HCT116 (cell line): ENCODE results near the gene ANKRD18B. TPM values are rescaled to one million over a fixed set of nuclear protein-coding genes. Genes with fewer than 3 reads are reported as not detected.
"Not testable (repeated sequence)": the region's sequence is repeated elsewhere in the genome, so short reads cannot be mapped to it uniquely, and the experiment has no call there.

Experiments
- ATAC-seq: fragments of 200-7000 bp; cut with Tn5 transposase; 2 replicates; pipeline ENCODE4 v1.9.1; 2020; ENCODE audit warnings: mild to moderate bottlenecking, moderate library complexity
- BruUV-seq: library from RNA; stranded (reverse); fragments of 400-500 nt; replicated peaks from 2 replicates; lab custom pipeline; 2021; lab: Mats Ljungman, UMichigan
- CTCF ChIA-PET: fragments of 300-600 bp; sonication (Branson Sonifier 250); formaldehyde crosslinking; loops from one replicate; lab custom pipeline; 2021; ENCODE audit warnings: antibody characterized with exemption; lab: Charles Lee
- POLR2A ChIA-PET: fragments of 300-600, 350-600 bp; sonication (Branson Sonifier 250); formaldehyde crosslinking; loops from one replicate; lab custom pipeline; 2021; ENCODE audit warnings: antibody characterized with exemption; lab: Charles Lee
- RAD21 ChIA-PET, 2 experiments: fragments of 300-600 bp; sonication (Branson Sonifier 250); formaldehyde crosslinking; loops; one replicate each; lab custom pipeline; 2023; ENCODE audit warnings: low total read pairs in 2 of 2; ENCODE audit not compliant: uncharacterized antibody in 2 of 2, unreplicated experiment in 2 of 2, low non-redundant PET in 1 of 2; lab: Charles Lee
- DNase-seq: peaks from one replicate; pipeline ENCODE4 v3.0.0-alpha.2; 2010; ENCODE audit warnings: low read depth, low spot score
- H2AFZ ChIP-seq: fragments of 200-600 bp; shearing (Covaris generic), sonication (generic); 2 replicates; pipeline ENCODE4 v1.6.1; 2017; ENCODE audit warnings: low read depth, mixed run types, mixed read lengths, antibody characterized with exemption, low read length; ENCODE audit not compliant: poor library complexity, severe bottlenecking
- H3K27ac ChIP-seq: 2 replicates; pipeline ENCODE4 v1.5.1; 2012; ENCODE audit warnings: low read depth, low read length
- H3K27me3 ChIP-seq: fragments of 200-600 bp; sonication (generic); 2 replicates; pipeline ENCODE4 v1.6.1; 2016; ENCODE audit warnings: mixed run types, low read length, mixed read lengths; ENCODE audit not compliant: insufficient read depth
- H3K36me3 ChIP-seq, 2 experiments: fragments of 200-500 bp in 1 of 2; fragments of 200-600 bp in 1 of 2; sonication (Bioruptor generic) in 1 of 2; sonication (generic) in 1 of 2; 2 replicates each; pipeline versions ENCODE4 v1.5.1 to v1.6.1; 2014 to 2016; ENCODE audit warnings: low read length in 2 of 2, inconsistent platforms in 1 of 2, mixed read lengths in 1 of 2, mixed run types in 1 of 2; ENCODE audit not compliant: insufficient read depth in 2 of 2, control insufficient read depth in 1 of 2
- H3K4me1 ChIP-seq, 2 experiments: fragments of 200-600 bp in 1 of 2; sonication (generic) in 1 of 2; 2 replicates each; pipeline versions ENCODE4 v1.5.1 to v1.6.1; 2012 to 2017; ENCODE audit warnings: low read length in 2 of 2, inconsistent platforms in 1 of 2, mild to moderate bottlenecking in 1 of 2, mixed read lengths in 1 of 2, mixed run types in 1 of 2, moderate library complexity in 1 of 2; ENCODE audit not compliant: insufficient read depth in 2 of 2, control insufficient read depth in 1 of 2
- H3K4me2 ChIP-seq: fragments of 200-600 bp; sonication (generic); 2 replicates; pipeline ENCODE4 v1.6.1; 2017; ENCODE audit warnings: mixed run types, low read length, mixed read lengths
- H3K4me3 ChIP-seq, 2 experiments: fragments of 200-600 bp in 1 of 2; sonication (generic) in 1 of 2; replicated peaks in 1 of 2; 2 replicates each; pipeline ENCODE4 v1.5.1; 2011 to 2016; ENCODE audit warnings: low read length in 2 of 2, control low read depth in 1 of 2, low read depth in 1 of 2, mild to moderate bottlenecking in 1 of 2, mixed read lengths in 1 of 2, mixed run types in 1 of 2
- H3K79me2 ChIP-seq: fragments of 200-600 bp; sonication (generic); 2 replicates; pipeline ENCODE4 v1.6.1; 2017; ENCODE audit warnings: mild to moderate bottlenecking, mixed run types, low read length, moderate library complexity, mixed read lengths; ENCODE audit not compliant: insufficient read depth
- H3K9ac ChIP-seq: fragments of 200-600 bp; sonication (generic); 2 replicates; pipeline ENCODE4 v1.6.1; 2016; ENCODE audit warnings: low read length, mixed read lengths
- H3K9me2 ChIP-seq: fragments of 200-600 bp; sonication (generic), shearing (Covaris generic); 2 replicates; pipeline ENCODE4 v1.6.1; 2017; ENCODE audit warnings: mixed run types, mild to moderate bottlenecking, moderate library complexity; ENCODE audit not compliant: insufficient read depth
- H3K9me3 ChIP-seq, 2 experiments: fragments of 200-500 bp in 1 of 2; fragments of 200-600 bp in 1 of 2; sonication (Bioruptor generic) in 1 of 2; sonication (generic) in 1 of 2; 2 replicates each; pipeline ENCODE4 v1.6.1; 2014 to 2017; ENCODE audit warnings: low read length in 2 of 2, mixed read lengths in 2 of 2, inconsistent platforms in 1 of 2, low read depth in 1 of 2, mild to moderate bottlenecking in 1 of 2, mixed run types in 1 of 2, moderate library complexity in 1 of 2; ENCODE audit not compliant: control insufficient read depth in 1 of 2, insufficient read depth in 1 of 2
- H4K20me1 ChIP-seq: fragments of 200-600 bp; sonication (generic), shearing (Covaris generic); 2 replicates; pipeline ENCODE4 v1.6.1; 2017; ENCODE audit warnings: mixed run types, mild to moderate bottlenecking, moderate library complexity; ENCODE audit not compliant: insufficient read depth
- ATF3 ChIP-seq: IDR thresholded peaks from 2 replicates; pipeline ENCODE4 v1.6.1; 2012
- CBX3 ChIP-seq: IDR thresholded peaks from 2 replicates; pipeline ENCODE4 v1.6.1; 2012; ENCODE audit warnings: low read depth
- EZH2 ChIP-seq: fragments of 200-600 bp; sonication (generic); IDR thresholded peaks from 2 replicates; pipeline ENCODE4 v1.6.1; 2017; ENCODE audit warnings: antibody characterized with exemption, mixed run types
- EZH2phosphoT487 ChIP-seq: fragments of 200-600 bp; IDR thresholded peaks from 2 replicates; pipeline ENCODE4 v1.6.1; 2018; ENCODE audit warnings: antibody characterized with exemption, borderline replicate concordance
- POLR2A ChIP-seq: IDR thresholded peaks from 2 replicates; pipeline ENCODE4 v1.7.0; 2011; ENCODE audit warnings: borderline replicate concordance; ENCODE audit not compliant: insufficient read depth, insufficient read length; ENCODE audit errors: extremely low read depth
- RAD21 ChIP-seq: IDR thresholded peaks from 2 replicates; pipeline ENCODE4 v1.6.1; 2012; ENCODE audit warnings: low read depth, mild to moderate bottlenecking
- REST ChIP-seq: IDR thresholded peaks from 2 replicates; pipeline ENCODE4 v1.6.1; 2012; ENCODE audit warnings: low read depth
- SIN3A ChIP-seq: IDR thresholded peaks from 2 replicates; pipeline ENCODE4 v1.6.1; 2012; ENCODE audit warnings: low read depth
- SP1 ChIP-seq: IDR thresholded peaks from 2 replicates; pipeline ENCODE4 v1.6.1; 2012; ENCODE audit warnings: low read depth
- ZBTB33 ChIP-seq: IDR thresholded peaks from 2 replicates; pipeline ENCODE4 v1.6.1; 2011; ENCODE audit warnings: mild to moderate bottlenecking, low read length, moderate library complexity; ENCODE audit not compliant: insufficient replicate concordance; ENCODE audit errors: extremely low read depth
- ZFX ChIP-seq: fragments of 450-650 bp; IDR thresholded peaks from 2 replicates; pipeline ENCODE4 v1.6.1; 2017
- intact Hi-C: fragments of 100-400 bp; cut with micrococcal nuclease; formaldehyde crosslinking; loops from 2 replicates; pipeline ENCODE4 v1.10.0; 2022
- total RNA-seq: library from RNA; stranded (reverse); gene quantifications from one replicate; pipeline ENCODE4 v1.2.1, GENCODE V29; 2021; ENCODE audit not compliant: unreplicated experiment
- TF ChIP-seq, protein P1 (sequence below): IDR thresholded peaks from 2 replicates; pipeline ENCODE4 v1.6.1; 2012

The ANKRD18B gene
- total RNA-seq, 1 experiment from 2014 or later = 3.9 TPM

DNA sequence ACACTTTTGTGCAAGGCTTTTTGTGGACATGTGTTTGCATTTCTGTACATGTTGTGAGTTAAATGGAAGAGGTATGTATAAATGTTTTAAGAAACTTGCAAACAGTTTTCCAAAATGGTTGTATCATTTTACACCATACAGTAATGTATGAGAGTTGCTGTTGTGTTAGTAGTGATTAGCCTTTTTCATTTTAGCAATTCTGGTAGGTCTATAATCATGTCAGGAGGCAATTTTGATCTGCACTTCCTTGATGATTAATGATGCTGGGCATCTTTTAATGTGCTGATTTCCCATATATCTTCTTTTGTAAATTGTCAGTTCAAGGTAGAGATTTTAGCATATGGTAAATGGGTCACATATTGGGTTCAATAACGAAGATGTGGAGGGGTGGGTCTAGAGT is 87.3 kb downstream of the ANKRD18B start:
- no peak for TF ChIP-seq POLR2A
- TF ChIP-seq CBX3 = no peak
- TF ChIP-seq EZH2 = no peak
- TF ChIP-seq EZH2phosphoT487 = no peak
- no peak for TF ChIP-seq SP1
- TF ChIP-seq REST = no peak
- no peak for TF ChIP-seq RAD21
- TF ChIP-seq SIN3A = no peak
- TF ChIP-seq ZBTB33 = no peak
- TF ChIP-seq ATF3 = no peak
- no peak for TF ChIP-seq ZFX
- TF ChIP-seq, protein P1, sequence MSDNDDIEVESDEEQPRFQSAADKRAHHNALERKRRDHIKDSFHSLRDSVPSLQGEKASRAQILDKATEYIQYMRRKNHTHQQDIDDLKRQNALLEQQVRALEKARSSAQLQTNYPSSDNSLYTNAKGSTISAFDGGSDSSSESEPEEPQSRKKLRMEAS = no peak
- Histone ChIP-seq H3K4me1 (no peaks in the 10 kb centered on the region), H3K36me3 (no peaks in the 10 kb centered on the region), H3K9me2 (no peaks in the 10 kb centered on the region), H2AFZ (no peak overlapping the region), H3K4me2 (no peak overlapping the region), H3K4me3 (no peak overlapping the region), H4K20me1 (no peaks in the 10 kb centered on the region), H3K27me3 (no peaks in the 10 kb centered on the region), H3K79me2 (no peaks in the 10 kb centered on the region), H3K27ac (no peak overlapping the region), H3K9me3 (no peaks in the 10 kb centered on the region), H3K9ac (no peak overlapping the region)
- intact Hi-C loops = no loop called here
- ChIA-PET POLR2A (no interaction called here), CTCF (no interaction called here), RAD21 (no interaction called here)
- DNase-seq (no peak), ATAC-seq (no peak)
- no TSS peak for BruUV-seq

DNA sequence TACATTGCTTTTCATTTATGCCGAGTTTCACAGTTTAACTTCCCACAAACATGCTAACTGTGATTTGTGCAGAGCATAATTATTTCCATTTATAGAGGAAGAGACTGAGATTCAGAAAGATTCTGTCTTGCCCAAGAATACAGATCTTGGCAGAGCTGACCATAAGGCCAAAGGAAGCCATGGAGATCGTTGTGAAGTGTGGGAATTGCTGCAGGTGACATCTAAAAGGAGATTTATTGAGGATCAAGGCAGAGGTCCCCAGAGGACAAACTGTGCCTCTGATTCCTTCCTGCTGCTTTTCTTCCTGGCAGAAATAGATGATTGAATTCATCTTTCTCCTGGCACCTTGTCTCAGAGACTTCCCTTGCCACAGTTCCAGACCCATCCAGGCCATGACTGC is 88.4 kb downstream of the ANKRD18B start:
- ATAC-seq, DNase-seq, H3K4me2 ChIP-seq, BruUV-seq, H3K4me1 ChIP-seq, H3K9ac ChIP-seq, H2AFZ ChIP-seq, H3K9me3 ChIP-seq, CTCF ChIA-PET, H3K9me2 ChIP-seq, H3K27ac ChIP-seq, RAD21 ChIA-PET, intact Hi-C loops, H3K27me3 ChIP-seq, H3K79me2 ChIP-seq, H3K4me3 ChIP-seq, H3K36me3 ChIP-seq, POLR2A ChIA-PET, H4K20me1 ChIP-seq: not testable (repeated sequence)
